Esophagus squamous epithelium (tissue), 4 donors: ENCODE measurements around the gene OTUB1.
"Not testable (repeated sequence)": the region's sequence is repeated elsewhere in the genome, so short reads cannot be mapped to it uniquely, and the experiment has no call there.

Source experiments
- CTCF ChIP-seq, 6 experiments: fragments of 450-650 bp in 4 of 6; fragments of 200-600 bp in 2 of 6; sonication (generic) in 2 of 6; IDR thresholded peaks; one replicate each; pipeline ENCODE4 v1.5.1; 2016 to 2019; ENCODE audit warnings: antibody characterized with exemption in 6 of 6, mild to moderate bottlenecking in 4 of 6, moderate library complexity in 4 of 6
- POLR2A ChIP-seq, 4 donors: fragments of 450-650 bp; IDR thresholded peaks; one replicate each; pipeline ENCODE4 v1.6.1; 2017; ENCODE audit warnings: antibody characterized with exemption in 4 of 4, mild to moderate bottlenecking in 4 of 4, moderate library complexity in 3 of 4

GRCh38 chr11:63963895-63964294 lies 22.3 kb upstream of the OTUB1 start:
- TF ChIP-seq CTCF, POLR2A (IDR thresholded peaks at IDR 0.05): not testable (repeated sequence)
